Measurements from ENCODE around the gene EMC9. TPM values are rescaled to one million over a fixed set of nuclear protein-coding genes. Genes with fewer than 3 reads are reported as not detected.
A peak's percentile ranks its signal among the peaks of the same experiment; 100 is the strongest.

EMC9 gene
- total and polyA plus RNA-seq, 2 of the 8 experiments (the other 6 are each of a cell fraction or from before 2014, with no cell fraction given): 38.4 to 47.2 TPM

GRCh38 chr14:24176599-24176998 is 35.2 kb upstream of the EMC9 start:
- Histone ChIP-seq H3K9ac (replicated peaks in 1 of 4; ENCODE audit: extremely low read depth in 1 of 4, low read depth in 3 of 4, low read length in 3 of 4) (no peak overlapping the region), H3K4me2 (ENCODE audit: insufficient read depth in 1 of 2, low read depth in 2 of 2, low read length in 2 of 2) (no peak overlapping the region), H2AK5ac (ENCODE audit: low read depth, low read length) (no peak overlapping the region), H2AFZ (ENCODE audit: low read length) (no peak overlapping the region), H4K5ac (ENCODE audit: insufficient read length, low read depth, low read length) (no peak overlapping the region), H2BK20ac (ENCODE audit: low read length) (no peak overlapping the region), H4K91ac (replicated peaks; ENCODE audit: insufficient read length, low read length) (no peak overlapping the region), H4K20me1 (replicated peaks in 1 of 2; ENCODE audit: control insufficient read depth in 1 of 2, insufficient read depth in 2 of 2, low read length in 2 of 2) (peaks cover 2 to 15% of the 10 kb centered on the region in 2 experiments), H3K4me1 (replicated peaks in 1 of 4; ENCODE audit: control insufficient read depth in 3 of 4, insufficient read depth in 4 of 4, low read length in 3 of 4) (peaks cover 0 to 9% (median 7%) of the 10 kb centered on the region in 4 experiments; a peak in 4 of 7 replicates), H3K23me2 (ENCODE audit: low read depth, low read length) (peaks cover 5% of the 10 kb centered on the region; the same call in 1 of the 2 replicates), H3K4me3 (ENCODE audit: extremely low read depth in 1 of 4, insufficient read depth in 2 of 4, low read depth in 3 of 4, low read length in 4 of 4) (no peak overlapping the region), H3K79me2 (ENCODE audit: control insufficient read depth in 1 of 2, insufficient read depth in 2 of 2, low read length in 2 of 2) (no peaks in the 10 kb centered on the region), H3K4ac (replicated peaks; ENCODE audit: insufficient read length, low read depth, low read length) (no peak overlapping the region), H3K56ac (replicated peaks; ENCODE audit: insufficient read length, low read depth, low read length) (no peak overlapping the region), H2BK12ac (ENCODE audit: low read depth, low read length) (no peak overlapping the region), H2BK5ac (ENCODE audit: low read depth, low read length) (no peak overlapping the region), H3K27me3 (replicated peaks in 1 of 4; ENCODE audit: control insufficient read depth in 3 of 4, extremely low read depth in 1 of 4, insufficient read depth in 3 of 4, low read length in 3 of 4) (no peaks in the 10 kb centered on the region), H2BK15ac (ENCODE audit: low read length) (no peak overlapping the region), H3K18ac (ENCODE audit: extremely low read depth, low read length) (no peak overlapping the region), H3K27ac (ENCODE audit: low read depth, low read length) (no peak overlapping the region), H2BK120ac (replicated peaks; ENCODE audit: low read depth, low read length) (no peak overlapping the region), H3K14ac (ENCODE audit: insufficient read length) (no peak overlapping the region), H4K8ac (ENCODE audit: extremely low read depth, insufficient read depth, low read length) (no peak overlapping the region), H3K9me3 (ENCODE audit: insufficient read depth in 2 of 2, low read depth in 1 of 2, low read length in 1 of 2) (no peaks in the 10 kb centered on the region), H3K36me3 (ENCODE audit: control insufficient read depth in 2 of 4, insufficient read depth in 4 of 4, low read length in 3 of 4) (peaks cover 10 to 29% (median 28%) of the 10 kb centered on the region in 4 experiments), H3K79me1 (ENCODE audit: low read depth, low read length) (no peaks in the 10 kb centered on the region), H3K23ac (ENCODE audit: insufficient read length) (no peak overlapping the region)
- ChIA-PET POLR2A (ENCODE audit: partially characterized antibody) (interaction anchor here (1.2 to 10.7 kb wide), 9 partner anchors 11 to 102 kb away, joined by 4 to 158 read pairs (median 5); partner anchors contain the start of genes IPO4, IRF9 and PSME1), CTCF (ENCODE audit: partially characterized antibody) (interaction anchor here (1.0 to 1.1 kb wide), 3 partner anchors 65 to 126 kb away, joined by 3 to 4 read pairs (median 3); no protein-coding TSS in a partner anchor)
- FAIRE-seq (no peak), DNase-seq (ENCODE audit: low read depth in 1 of 2, low spot score in 2 of 2) (no peak)
- TF ChIP-seq EGR1 (IDR thresholded peaks at IDR 0.05; ENCODE audit: borderline replicate concordance, low read depth, low read length) (no peak), NANOG (IDR thresholded peaks at IDR 0.05; ENCODE audit: insufficient read depth, low read depth, low read length, poor library complexity, severe bottlenecking) (no peak), SUZ12 (IDR thresholded peaks at IDR 0.05; ENCODE audit: low read length) (no peak), JUN (IDR thresholded peaks at IDR 0.05; ENCODE audit: low read depth, low read length) (no peak), POLR2AphosphoS5 (IDR thresholded peaks at IDR 0.05; ENCODE audit: low read depth, low read length) (0 out of 2 replicates have a peak, but pooled peaks have one; percentile 25), CEBPB (IDR thresholded peaks at IDR 0.05; ENCODE audit: low read depth, low read length) (no peak), BACH1 (IDR thresholded peaks at IDR 0.05; ENCODE audit: low read length) (no peak)
- TF ChIP-seq, protein P1, sequence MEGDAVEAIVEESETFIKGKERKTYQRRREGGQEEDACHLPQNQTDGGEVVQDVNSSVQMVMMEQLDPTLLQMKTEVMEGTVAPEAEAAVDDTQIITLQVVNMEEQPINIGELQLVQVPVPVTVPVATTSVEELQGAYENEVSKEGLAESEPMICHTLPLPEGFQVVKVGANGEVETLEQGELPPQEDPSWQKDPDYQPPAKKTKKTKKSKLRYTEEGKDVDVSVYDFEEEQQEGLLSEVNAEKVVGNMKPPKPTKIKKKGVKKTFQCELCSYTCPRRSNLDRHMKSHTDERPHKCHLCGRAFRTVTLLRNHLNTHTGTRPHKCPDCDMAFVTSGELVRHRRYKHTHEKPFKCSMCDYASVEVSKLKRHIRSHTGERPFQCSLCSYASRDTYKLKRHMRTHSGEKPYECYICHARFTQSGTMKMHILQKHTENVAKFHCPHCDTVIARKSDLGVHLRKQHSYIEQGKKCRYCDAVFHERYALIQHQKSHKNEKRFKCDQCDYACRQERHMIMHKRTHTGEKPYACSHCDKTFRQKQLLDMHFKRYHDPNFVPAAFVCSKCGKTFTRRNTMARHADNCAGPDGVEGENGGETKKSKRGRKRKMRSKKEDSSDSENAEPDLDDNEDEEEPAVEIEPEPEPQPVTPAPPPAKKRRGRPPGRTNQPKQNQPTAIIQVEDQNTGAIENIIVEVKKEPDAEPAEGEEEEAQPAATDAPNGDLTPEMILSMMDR (IDR thresholded peaks at IDR 0.05; ENCODE audit: control extremely low read depth in 1 of 3, insufficient read depth in 1 of 3, low read depth in 1 of 3, low read length in 3 of 3): no peak
- WGBS, 2 experiments (ENCODE audit: extremely low coverage in 1 of 2, insufficient coverage in 1 of 2, insufficient read length in 1 of 2, insufficient replicate concordance in 2 of 2, low coverage in 1 of 2, low lambda C conversion rate in 2 of 2, missing lambda C conversion rate in 1 of 2): 93% methylated on average over 5 of the region's 5 CpGs; no CpG with 5 or more reads in 1 of the 2 experiments

Measured in H1 (cell line).